Measurements from ENCODE around the gene PFKFB3. TPM values are rescaled to one million over a fixed set of nuclear protein-coding genes. Genes with fewer than 3 reads are reported as not detected.

The PFKFB3 gene
- total and polyA plus RNA-seq, 2 of the 13 experiments (the other 11 are each of a cell fraction or from before 2014, with no cell fraction given), result 1.2 to 13.3 TPM

GRCh38 chr10:6300784-6301460 is 98.2 kb downstream of the PFKFB3 start:
- H3K27ac ChIP-seq (ENCODE audit: extremely low read length, insufficient read depth, low read length), result no peak overlapping the region
- H4K20me1 ChIP-seq (ENCODE audit: insufficient read depth, low read length), result no peaks in the 10 kb centered on the region
- POLR2A ChIA-PET, result no interaction called here
- FAIRE-seq (no peak), ATAC-seq (no peak), DNase-seq (ENCODE audit: low spot score) (no peak)
- H3K27me3 ChIP-seq (ENCODE audit: control insufficient read depth in 1 of 2, insufficient read depth in 2 of 2, low read length in 2 of 2), result peaks cover 0 to 7% of the 10 kb centered on the region in 2 experiments; a peak in 2 of 5 replicates
- no TSS peak for BruUV-seq (replicated peaks)
- no peaks in the 10 kb centered on the region for H3K79me2 ChIP-seq (ENCODE audit: insufficient read depth, low read length)
- CTCF ChIA-PET (ENCODE audit: low intra/inter-chr PET ratio, low total read pairs), result no interaction called here
- intact Hi-C loops (cut with micrococcal nuclease; ENCODE audit: unreplicated experiment) (no loop called here), in situ Hi-C loops (cut with HindIII; ENCODE audit: extremely low pct_ligation_motif_present, low pct_unique_long_range_greater_than_20kb) (no loop called here)
- H3K36me3 ChIP-seq (replicated peaks in 1 of 2; ENCODE audit: control insufficient read depth in 1 of 2, insufficient read depth in 2 of 2, low read length in 2 of 2), result no peaks in the 10 kb centered on the region
- H3K4me1 ChIP-seq (ENCODE audit: insufficient read depth, low read length), result peaks cover 40% of the 10 kb centered on the region
- H2AFZ ChIP-seq (ENCODE audit: low read length), result no peak overlapping the region
- no peak overlapping the region for H3K9ac ChIP-seq (ENCODE audit: insufficient read depth, low read depth, low read length)
- WGBS (ENCODE audit: low lambda C conversion rate), result 58% methylated on average over 5 of the region's 5 CpGs
- H3K9me3 ChIP-seq (ENCODE audit: low read length), result no peaks in the 10 kb centered on the region
- no peak overlapping the region for H3K4me2 ChIP-seq (ENCODE audit: low read depth, low read length)
- no peak overlapping the region for H3K4me3 ChIP-seq (replicated peaks in 1 of 3; ENCODE audit: insufficient read depth in 1 of 3, low read depth in 2 of 3, low read length in 3 of 3)
- TF ChIP-seq TRIM24 (CRISPR knock-in tag; IDR thresholded peaks at IDR 0.05), result no peak
- no peak for TF ChIP-seq ZNF878 (CRISPR knock-in tag; IDR thresholded peaks at IDR 0.05)
- no peak for TF ChIP-seq ZNF780A (CRISPR knock-in tag; IDR thresholded peaks at IDR 0.05)
- no peak for TF ChIP-seq GRHL1 (CRISPR knock-in tag; conservative IDR thresholded peaks at IDR 0.05)
- no peak for TF ChIP-seq ZNF709 (CRISPR knock-in tag; IDR thresholded peaks at IDR 0.05)
- TF ChIP-seq, protein P1, sequence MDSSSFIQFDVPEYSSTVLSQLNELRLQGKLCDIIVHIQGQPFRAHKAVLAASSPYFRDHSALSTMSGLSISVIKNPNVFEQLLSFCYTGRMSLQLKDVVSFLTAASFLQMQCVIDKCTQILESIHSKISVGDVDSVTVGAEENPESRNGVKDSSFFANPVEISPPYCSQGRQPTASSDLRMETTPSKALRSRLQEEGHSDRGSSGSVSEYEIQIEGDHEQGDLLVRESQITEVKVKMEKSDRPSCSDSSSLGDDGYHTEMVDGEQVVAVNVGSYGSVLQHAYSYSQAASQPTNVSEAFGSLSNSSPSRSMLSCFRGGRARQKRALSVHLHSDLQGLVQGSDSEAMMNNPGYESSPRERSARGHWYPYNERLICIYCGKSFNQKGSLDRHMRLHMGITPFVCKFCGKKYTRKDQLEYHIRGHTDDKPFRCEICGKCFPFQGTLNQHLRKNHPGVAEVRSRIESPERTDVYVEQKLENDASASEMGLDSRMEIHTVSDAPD (CRISPR knock-in tag; IDR thresholded peaks at IDR 0.05), result no peak
- TF ChIP-seq PHB2 (IDR thresholded peaks at IDR 0.05; ENCODE audit: partially characterized antibody), result no peak
- no peak for TF ChIP-seq RBM39 (IDR thresholded peaks at IDR 0.05; ENCODE audit: low read depth, low read length, poor library complexity, severe bottlenecking)
- TF ChIP-seq PREB (CRISPR knock-in tag; IDR thresholded peaks at IDR 0.05), result no peak
- no peak for TF ChIP-seq SAFB2 (CRISPR knock-in tag; IDR thresholded peaks at IDR 0.05; ENCODE audit: borderline replicate concordance, low read depth)
- TF ChIP-seq PHF5A (CRISPR knock-in tag; IDR thresholded peaks at IDR 0.05; ENCODE audit: low read depth, unreplicated experiment), result no peak
- TF ChIP-seq, protein P2, sequence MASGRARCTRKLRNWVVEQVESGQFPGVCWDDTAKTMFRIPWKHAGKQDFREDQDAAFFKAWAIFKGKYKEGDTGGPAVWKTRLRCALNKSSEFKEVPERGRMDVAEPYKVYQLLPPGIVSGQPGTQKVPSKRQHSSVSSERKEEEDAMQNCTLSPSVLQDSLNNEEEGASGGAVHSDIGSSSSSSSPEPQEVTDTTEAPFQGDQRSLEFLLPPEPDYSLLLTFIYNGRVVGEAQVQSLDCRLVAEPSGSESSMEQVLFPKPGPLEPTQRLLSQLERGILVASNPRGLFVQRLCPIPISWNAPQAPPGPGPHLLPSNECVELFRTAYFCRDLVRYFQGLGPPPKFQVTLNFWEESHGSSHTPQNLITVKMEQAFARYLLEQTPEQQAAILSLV (CRISPR knock-in tag; IDR thresholded peaks at IDR 0.05; ENCODE audit: borderline replicate concordance), result no peak
- TF ChIP-seq, protein P3, sequence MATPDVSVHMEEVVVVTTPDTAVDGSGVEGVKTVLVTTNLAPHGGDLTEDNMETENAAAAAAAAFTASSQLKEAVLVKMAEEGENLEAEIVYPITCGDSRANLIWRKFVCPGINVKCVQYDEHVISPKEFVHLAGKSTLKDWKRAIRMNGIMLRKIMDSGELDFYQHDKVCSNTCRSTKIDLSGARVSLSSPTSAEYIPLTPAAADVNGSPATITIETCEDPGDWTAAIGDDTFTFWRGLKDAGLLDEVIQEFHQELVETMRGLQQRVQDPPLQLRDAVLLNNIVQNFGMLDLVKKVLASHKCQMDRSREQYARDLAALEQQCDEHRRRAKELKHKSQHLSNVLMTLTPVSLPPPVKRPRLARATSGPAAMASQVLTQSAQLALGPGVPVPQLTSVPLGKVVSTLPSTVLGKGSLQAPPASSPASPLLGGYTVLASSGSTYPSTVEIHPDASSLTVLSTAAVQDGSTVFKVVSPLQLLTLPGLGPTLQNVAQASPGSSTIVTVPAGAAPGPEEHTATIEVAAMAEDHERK (CRISPR knock-in tag; IDR thresholded peaks at IDR 0.05; ENCODE audit: low read depth), result no peak
